ENCODE measurements around the gene RFC5. TPM values are rescaled to one million over a fixed set of nuclear protein-coding genes. Genes with fewer than 3 reads are reported as not detected.

The RFC5 gene
- total and polyA plus RNA-seq, 4 donors, result 5.4 to 26.4 (median 6.7) TPM

DNA sequence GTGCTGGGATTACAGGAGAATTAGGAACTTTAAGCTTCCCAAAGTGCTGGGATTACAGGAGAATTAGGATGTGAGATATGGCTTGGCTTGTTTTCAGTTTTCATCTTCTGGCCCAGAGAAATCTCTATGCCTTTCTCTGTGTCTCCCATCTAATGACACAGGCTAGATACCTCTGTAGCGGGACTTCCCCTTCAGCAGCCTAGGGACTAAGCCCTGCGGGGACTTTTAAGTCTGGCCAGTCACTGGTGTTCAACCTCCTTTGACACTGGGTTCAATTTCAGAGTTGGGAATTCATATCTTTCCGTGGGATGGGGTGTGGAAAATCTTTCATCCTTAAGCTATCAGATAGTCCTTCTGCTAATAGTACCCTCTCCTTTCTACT, 6.2 kb downstream of the RFC5 start:
- whole genome bisulfite sequencing, result 97% methylated on average over 3 of the region's 3 CpGs

DNA sequence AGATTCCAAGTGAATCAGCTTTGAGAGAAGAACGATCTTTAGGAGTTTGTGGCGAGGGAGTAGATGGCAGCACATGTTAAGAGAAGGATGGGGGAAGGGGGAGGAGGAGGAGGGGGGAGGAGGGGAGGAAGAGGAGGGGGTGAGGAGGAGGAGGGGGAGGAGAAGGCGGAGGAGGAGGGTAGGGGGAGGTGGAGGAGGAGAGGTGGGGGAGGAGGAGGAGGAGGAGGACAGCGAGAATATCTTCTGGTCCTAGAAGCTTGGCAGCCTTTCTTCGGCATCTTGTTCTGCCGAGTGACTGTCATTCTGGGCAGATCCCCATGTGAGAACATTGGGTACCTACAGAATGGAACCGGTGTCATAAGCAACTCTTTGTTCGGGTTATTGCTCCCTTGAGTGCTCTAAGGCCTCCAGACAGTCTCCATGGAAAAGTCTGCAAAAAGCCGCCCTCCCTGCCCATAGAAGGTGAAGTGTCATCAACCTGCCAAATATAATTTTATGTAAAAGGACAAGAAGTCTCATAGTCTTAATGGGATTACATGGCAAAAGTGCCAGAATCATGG, 6.9 kb downstream of the RFC5 start:
- Histone ChIP-seq H3K27me3 (ENCODE audit: control insufficient read depth in 4 of 4, insufficient read depth in 4 of 4, low read length in 3 of 4) (no peaks in the 10 kb centered on the region), H3K4me1 (ENCODE audit: control insufficient read depth in 4 of 4, insufficient read depth in 4 of 4, low read length in 3 of 4) (no peaks in the 10 kb centered on the region), H3K9ac (ENCODE audit: low read depth in 1 of 2, low read length in 2 of 2) (no peak overlapping the region), H3K27ac (ENCODE audit: low read depth in 1 of 2, low read length in 2 of 2) (no peak overlapping the region), H3K4me3 (ENCODE audit: low read depth in 1 of 3, low read length in 3 of 3) (no peak overlapping the region), H3K36me3 (ENCODE audit: control insufficient read depth in 4 of 4, insufficient read depth in 3 of 4, low read depth in 1 of 4, low read length in 3 of 4) (peaks cover 16 to 60% (median 38%) of the 10 kb centered on the region in 4 donors), H3K9me3 (ENCODE audit: control insufficient read depth in 4 of 4, low read length in 3 of 4) (no peaks in the 10 kb centered on the region)
- WGBS, result 96% methylated on average over 9 of the region's 9 CpGs
- TF ChIP-seq RXRA (IDR thresholded peaks at IDR 0.05) (no peak), TAF1 (conservative IDR thresholded peaks at IDR 0.05) (no peak), GABPA (IDR thresholded peaks at IDR 0.05 in 1 of 2, conservative IDR thresholded peaks at IDR 0.05 in 1 of 2) (no peak), SP1 (IDR thresholded peaks at IDR 0.05) (no peak), HNF4G (IDR thresholded peaks at IDR 0.05) (no peak), NR2F2 (IDR thresholded peaks at IDR 0.05) (no peak), FOXA2 (IDR thresholded peaks at IDR 0.05) (no peak), FOXA1 (IDR thresholded peaks at IDR 0.05) (no peak), YY1 (IDR thresholded peaks at IDR 0.05) (no peak), HNF4A (conservative IDR thresholded peaks at IDR 0.05) (no peak), JUND (IDR thresholded peaks at IDR 0.05) (no peak), RAD21 (IDR thresholded peaks at IDR 0.05) (no peak), EGR1 (IDR thresholded peaks at IDR 0.05; ENCODE audit: low read depth in 2 of 2) (no peak)
- TF ChIP-seq, protein P1, sequence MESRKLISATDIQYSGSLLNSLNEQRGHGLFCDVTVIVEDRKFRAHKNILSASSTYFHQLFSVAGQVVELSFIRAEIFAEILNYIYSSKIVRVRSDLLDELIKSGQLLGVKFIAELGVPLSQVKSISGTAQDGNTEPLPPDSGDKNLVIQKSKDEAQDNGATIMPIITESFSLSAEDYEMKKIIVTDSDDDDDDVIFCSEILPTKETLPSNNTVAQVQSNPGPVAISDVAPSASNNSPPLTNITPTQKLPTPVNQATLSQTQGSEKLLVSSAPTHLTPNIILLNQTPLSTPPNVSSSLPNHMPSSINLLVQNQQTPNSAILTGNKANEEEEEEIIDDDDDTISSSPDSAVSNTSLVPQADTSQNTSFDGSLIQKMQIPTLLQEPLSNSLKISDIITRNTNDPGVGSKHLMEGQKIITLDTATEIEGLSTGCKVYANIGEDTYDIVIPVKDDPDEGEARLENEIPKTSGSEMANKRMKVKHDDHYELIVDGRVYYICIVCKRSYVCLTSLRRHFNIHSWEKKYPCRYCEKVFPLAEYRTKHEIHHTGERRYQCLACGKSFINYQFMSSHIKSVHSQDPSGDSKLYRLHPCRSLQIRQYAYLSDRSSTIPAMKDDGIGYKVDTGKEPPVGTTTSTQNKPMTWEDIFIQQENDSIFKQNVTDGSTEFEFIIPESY (IDR thresholded peaks at IDR 0.05), result no peak
- TF ChIP-seq, protein P2, sequence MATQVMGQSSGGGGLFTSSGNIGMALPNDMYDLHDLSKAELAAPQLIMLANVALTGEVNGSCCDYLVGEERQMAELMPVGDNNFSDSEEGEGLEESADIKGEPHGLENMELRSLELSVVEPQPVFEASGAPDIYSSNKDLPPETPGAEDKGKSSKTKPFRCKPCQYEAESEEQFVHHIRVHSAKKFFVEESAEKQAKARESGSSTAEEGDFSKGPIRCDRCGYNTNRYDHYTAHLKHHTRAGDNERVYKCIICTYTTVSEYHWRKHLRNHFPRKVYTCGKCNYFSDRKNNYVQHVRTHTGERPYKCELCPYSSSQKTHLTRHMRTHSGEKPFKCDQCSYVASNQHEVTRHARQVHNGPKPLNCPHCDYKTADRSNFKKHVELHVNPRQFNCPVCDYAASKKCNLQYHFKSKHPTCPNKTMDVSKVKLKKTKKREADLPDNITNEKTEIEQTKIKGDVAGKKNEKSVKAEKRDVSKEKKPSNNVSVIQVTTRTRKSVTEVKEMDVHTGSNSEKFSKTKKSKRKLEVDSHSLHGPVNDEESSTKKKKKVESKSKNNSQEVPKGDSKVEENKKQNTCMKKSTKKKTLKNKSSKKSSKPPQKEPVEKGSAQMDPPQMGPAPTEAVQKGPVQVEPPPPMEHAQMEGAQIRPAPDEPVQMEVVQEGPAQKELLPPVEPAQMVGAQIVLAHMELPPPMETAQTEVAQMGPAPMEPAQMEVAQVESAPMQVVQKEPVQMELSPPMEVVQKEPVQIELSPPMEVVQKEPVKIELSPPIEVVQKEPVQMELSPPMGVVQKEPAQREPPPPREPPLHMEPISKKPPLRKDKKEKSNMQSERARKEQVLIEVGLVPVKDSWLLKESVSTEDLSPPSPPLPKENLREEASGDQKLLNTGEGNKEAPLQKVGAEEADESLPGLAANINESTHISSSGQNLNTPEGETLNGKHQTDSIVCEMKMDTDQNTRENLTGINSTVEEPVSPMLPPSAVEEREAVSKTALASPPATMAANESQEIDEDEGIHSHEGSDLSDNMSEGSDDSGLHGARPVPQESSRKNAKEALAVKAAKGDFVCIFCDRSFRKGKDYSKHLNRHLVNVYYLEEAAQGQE (IDR thresholded peaks at IDR 0.05), result no peak
- TF ChIP-seq, protein P3, sequence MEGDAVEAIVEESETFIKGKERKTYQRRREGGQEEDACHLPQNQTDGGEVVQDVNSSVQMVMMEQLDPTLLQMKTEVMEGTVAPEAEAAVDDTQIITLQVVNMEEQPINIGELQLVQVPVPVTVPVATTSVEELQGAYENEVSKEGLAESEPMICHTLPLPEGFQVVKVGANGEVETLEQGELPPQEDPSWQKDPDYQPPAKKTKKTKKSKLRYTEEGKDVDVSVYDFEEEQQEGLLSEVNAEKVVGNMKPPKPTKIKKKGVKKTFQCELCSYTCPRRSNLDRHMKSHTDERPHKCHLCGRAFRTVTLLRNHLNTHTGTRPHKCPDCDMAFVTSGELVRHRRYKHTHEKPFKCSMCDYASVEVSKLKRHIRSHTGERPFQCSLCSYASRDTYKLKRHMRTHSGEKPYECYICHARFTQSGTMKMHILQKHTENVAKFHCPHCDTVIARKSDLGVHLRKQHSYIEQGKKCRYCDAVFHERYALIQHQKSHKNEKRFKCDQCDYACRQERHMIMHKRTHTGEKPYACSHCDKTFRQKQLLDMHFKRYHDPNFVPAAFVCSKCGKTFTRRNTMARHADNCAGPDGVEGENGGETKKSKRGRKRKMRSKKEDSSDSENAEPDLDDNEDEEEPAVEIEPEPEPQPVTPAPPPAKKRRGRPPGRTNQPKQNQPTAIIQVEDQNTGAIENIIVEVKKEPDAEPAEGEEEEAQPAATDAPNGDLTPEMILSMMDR (IDR thresholded peaks at IDR 0.05; ENCODE audit: low read depth, low read length, missing input control), result no peak
- TF ChIP-seq, protein P4, sequence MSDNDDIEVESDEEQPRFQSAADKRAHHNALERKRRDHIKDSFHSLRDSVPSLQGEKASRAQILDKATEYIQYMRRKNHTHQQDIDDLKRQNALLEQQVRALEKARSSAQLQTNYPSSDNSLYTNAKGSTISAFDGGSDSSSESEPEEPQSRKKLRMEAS (IDR thresholded peaks at IDR 0.05), result no peak
- TF ChIP-seq, protein P5, sequence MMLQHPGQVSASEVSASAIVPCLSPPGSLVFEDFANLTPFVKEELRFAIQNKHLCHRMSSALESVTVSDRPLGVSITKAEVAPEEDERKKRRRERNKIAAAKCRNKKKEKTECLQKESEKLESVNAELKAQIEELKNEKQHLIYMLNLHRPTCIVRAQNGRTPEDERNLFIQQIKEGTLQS (IDR thresholded peaks at IDR 0.05), result no peak
- DNase-seq (ENCODE audit: low spot score), result no peak

More for the DNA sequence above, 6.2 kb downstream of the RFC5 start:
- Histone ChIP-seq H3K4me1 (ENCODE audit: control insufficient read depth in 4 of 4, insufficient read depth in 4 of 4, low read length in 3 of 4) (peaks cover 0 to 2% (median under 1%) of the 10 kb centered on the region in 4 donors), H3K9me3 (ENCODE audit: control insufficient read depth in 4 of 4, low read length in 3 of 4) (no peaks in the 10 kb centered on the region), H3K27me3 (ENCODE audit: control insufficient read depth in 4 of 4, insufficient read depth in 4 of 4, low read length in 3 of 4) (no peaks in the 10 kb centered on the region), H3K27ac (ENCODE audit: low read depth in 1 of 2, low read length in 2 of 2) (no peak overlapping the region), H3K4me3 (ENCODE audit: low read depth in 1 of 3, low read length in 3 of 3) (no peak overlapping the region), H3K9ac (ENCODE audit: low read depth in 1 of 2, low read length in 2 of 2) (no peak overlapping the region), H3K36me3 (ENCODE audit: control insufficient read depth in 4 of 4, insufficient read depth in 3 of 4, low read depth in 1 of 4, low read length in 3 of 4) (peaks cover 16 to 57% (median 36%) of the 10 kb centered on the region in 4 donors)
- DNase-seq (ENCODE audit: low spot score), result no peak
- TF ChIP-seq, protein P3 (IDR thresholded peaks at IDR 0.05; ENCODE audit: low read depth, low read length, missing input control), result no peak
- TF ChIP-seq HNF4A (conservative IDR thresholded peaks at IDR 0.05) (no peak), TAF1 (conservative IDR thresholded peaks at IDR 0.05) (no peak), EGR1 (IDR thresholded peaks at IDR 0.05; ENCODE audit: low read depth in 2 of 2) (no peak)
- TF ChIP-seq, protein P4 (IDR thresholded peaks at IDR 0.05), result no peak
